ENCODE results near the gene MAPRE2. TPM values are rescaled to one million over a fixed set of nuclear protein-coding genes. Genes with fewer than 3 reads are reported as not detected.

The MAPRE2 gene
- polyA plus RNA-seq, 4 donors = 26.4 to 28.6 (median 27.7) TPM

DNA sequence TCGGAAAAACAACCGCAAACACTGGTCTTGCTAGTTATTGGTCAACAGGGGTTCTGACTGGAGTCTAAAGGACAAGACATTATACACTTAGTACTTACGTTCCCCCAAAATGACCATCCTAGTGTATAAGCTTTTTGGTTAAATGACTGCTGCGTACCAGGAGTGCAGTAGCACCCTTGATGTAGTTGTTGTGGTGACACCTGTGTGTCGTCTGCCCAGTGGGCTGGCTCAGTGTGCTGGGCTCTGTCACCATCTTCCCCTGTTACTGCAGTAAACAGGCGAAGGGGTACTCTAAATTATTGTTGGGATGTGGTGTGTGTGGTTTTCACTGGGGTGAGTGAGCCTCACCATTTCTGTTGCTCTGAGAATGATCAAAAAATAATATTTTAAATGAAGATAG, 76.2 kb downstream of the MAPRE2 start:
- no peak for DNase-seq (ENCODE audit: low read depth in 4 of 4, low spot score in 2 of 4)

DNA sequence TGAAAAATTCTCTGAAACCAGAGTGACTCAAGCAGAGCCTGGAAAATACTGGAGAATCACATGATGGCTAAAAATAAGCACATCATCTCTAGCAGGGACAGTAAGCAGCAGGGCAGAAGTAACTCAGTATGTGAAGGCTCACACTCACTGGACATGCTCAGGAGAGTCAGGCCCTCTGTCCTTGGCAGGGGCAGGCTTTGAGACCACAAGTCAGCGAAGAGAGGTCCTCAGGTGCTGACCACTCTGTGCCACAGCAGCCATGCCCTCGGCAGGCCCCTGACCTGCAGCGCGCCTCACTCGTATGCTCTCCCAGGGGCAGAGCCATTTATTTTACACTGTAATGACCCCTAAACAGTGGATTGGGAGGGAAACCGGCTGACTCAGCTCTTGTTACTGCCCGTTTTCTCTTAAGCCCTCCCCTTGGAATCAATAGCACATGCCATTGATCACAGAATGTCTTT, 76.8 kb downstream of the MAPRE2 start:
- no peak for DNase-seq (ENCODE audit: low read depth in 4 of 4, low spot score in 2 of 4)

DNA sequence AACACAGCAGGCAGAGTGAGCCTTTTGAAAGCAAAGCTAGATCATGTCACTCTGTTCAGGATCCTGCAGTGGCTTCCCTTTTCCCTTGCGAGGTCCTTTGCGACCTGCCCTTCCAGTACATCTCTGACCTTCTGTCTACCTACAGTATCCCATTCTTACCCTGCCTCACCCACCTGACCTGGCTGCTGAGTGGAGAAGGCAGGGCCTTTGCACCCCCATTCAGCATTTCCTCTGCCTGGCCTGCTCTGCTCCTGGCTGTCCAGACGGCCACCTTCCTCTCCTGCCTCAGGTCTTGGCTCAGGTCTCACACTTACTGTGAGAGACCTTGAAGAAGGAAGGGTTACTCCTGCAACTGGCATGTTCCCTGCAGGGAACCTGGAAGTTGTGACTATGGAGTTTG, 77.4 kb downstream of the MAPRE2 start:
- no peak for DNase-seq (ENCODE audit: low read depth in 4 of 4, low spot score in 2 of 4)

DNA sequence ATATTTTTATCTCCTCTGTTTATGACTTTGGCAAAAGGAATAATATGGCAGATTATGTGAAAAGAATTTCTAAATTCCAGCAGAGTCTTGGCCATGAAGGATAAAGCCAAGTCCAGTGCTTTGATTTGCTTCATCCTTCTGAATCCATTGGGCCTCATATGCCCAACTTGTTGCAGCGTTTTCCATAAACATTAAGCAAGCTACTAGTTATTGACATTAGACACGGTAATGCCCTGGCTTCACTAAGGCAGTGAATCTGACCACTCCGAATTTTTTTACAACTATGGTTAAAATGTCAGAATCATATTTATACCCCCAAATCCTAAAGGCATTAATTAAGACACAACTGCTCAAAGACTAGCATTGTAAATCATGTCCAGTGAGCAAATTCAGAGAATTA, 79.8 kb downstream of the MAPRE2 start:
- no peak for DNase-seq (ENCODE audit: low read depth in 4 of 4, low spot score in 2 of 4)

DNA sequence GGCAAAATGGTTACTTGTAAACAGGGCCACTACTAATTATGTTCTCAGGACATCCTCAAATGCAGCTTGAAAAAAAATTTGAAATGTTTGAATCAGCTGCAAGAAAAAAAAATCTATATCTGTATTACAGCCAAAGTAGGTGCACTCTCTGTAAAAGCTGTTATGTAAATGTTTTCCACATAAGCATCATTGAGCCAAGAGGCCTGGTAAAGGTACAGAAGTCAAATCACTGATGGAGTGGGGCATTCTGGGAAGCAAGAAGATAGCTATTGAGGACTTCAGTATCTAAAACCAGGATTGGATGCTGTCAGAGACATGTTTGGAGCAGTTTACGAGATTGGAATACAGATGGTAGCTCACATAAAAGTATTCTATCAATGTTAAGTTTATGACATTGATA, 80.3 kb downstream of the MAPRE2 start:
- DNase-seq (ENCODE audit: low read depth in 4 of 4, low spot score in 2 of 4) = no peak

DNA sequence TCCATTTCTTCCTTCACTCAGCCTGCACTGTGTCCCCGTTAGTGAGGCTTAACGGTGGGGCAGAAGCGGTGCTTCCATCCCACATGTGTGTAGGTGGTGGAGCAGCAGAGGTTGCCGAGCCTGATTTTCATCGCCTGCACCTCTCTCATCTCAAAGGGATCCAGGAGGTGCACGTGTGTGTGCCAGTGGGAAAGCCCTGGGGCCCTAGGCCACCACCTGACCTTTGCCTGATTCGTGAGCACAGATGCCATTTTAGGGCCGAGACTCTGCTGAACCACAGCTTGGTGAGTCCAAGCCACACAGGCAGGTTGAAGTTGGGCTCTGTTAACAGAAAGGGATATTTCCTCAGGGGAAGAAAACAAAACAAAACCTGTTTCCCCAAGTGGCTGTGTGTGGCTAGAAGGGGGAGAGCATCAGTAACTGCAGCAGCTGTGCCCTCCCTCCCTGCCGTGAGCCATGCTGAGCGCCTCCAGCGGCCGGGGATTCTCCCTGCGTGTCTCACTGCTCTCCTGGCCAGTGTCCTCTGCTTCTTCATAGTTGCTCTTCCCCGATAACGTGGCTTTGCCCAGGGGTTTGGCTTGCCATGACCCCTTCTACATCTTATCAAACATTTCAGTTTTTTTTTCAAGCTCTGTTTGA, 81.5 kb downstream of the MAPRE2 start:
- no peak for DNase-seq (ENCODE audit: low read depth in 4 of 4, low spot score in 2 of 4)

- no peak for DNase-seq (ENCODE audit: low read depth in 4 of 4, low spot score in 2 of 4)
Observed at GRCh38 chr18:35123811-35124210, 82.6 kb downstream of the MAPRE2 start.

DNA sequence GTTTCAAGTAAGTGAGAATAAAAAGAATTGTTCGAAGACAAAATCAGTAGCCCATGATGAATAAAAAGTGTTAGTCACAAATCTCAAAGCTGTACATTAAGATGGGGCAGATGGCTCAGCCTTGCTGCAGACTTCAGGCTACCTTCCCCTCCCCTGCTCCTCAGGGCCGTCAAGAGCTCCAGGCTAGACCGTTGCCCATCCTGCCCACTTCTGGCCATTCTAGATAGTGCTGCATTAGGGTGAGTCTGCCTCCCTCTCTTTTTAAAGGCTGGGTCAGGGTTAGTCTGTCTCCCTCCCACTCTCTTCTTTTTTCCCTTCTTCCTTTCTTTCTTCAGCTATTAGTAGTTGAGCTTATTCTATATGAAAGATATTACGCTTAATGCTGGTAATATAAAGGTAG, 86.0 kb downstream of the MAPRE2 start:
- DNase-seq (ENCODE audit: low read depth in 4 of 4, low spot score in 2 of 4) = no peak

DNA sequence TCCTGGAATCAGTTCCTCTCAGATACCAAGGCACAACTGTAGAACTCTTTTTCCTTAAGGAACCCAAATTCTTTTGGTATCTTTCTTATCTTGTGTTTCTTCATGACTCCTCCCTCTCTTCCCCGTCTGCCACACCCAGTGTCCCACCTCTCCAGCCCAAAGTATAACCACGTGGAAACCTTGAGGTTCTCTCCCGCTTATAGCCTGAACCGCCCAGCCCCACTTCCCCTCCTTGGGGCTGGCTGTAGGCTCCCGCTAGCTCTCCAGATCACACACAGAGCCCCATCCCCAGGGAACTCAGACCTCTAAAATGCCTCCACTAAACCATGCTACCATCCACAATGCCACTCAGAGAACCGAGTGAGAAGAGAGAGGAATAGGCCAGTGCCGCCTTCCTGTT, 87.5 kb downstream of the MAPRE2 start:
- no peak for DNase-seq (ENCODE audit: low read depth in 4 of 4, low spot score in 2 of 4)

- no peak for DNase-seq (ENCODE audit: low read depth in 4 of 4, low spot score in 2 of 4)
Observed at GRCh38 chr18:35130236-35130635, 89.0 kb downstream of the MAPRE2 start.

GRCh38 chr18:35131387-35132020, 90.3 kb downstream of the MAPRE2 start:
- no peak for DNase-seq (ENCODE audit: low read depth in 4 of 4, low spot score in 2 of 4)

DNA sequence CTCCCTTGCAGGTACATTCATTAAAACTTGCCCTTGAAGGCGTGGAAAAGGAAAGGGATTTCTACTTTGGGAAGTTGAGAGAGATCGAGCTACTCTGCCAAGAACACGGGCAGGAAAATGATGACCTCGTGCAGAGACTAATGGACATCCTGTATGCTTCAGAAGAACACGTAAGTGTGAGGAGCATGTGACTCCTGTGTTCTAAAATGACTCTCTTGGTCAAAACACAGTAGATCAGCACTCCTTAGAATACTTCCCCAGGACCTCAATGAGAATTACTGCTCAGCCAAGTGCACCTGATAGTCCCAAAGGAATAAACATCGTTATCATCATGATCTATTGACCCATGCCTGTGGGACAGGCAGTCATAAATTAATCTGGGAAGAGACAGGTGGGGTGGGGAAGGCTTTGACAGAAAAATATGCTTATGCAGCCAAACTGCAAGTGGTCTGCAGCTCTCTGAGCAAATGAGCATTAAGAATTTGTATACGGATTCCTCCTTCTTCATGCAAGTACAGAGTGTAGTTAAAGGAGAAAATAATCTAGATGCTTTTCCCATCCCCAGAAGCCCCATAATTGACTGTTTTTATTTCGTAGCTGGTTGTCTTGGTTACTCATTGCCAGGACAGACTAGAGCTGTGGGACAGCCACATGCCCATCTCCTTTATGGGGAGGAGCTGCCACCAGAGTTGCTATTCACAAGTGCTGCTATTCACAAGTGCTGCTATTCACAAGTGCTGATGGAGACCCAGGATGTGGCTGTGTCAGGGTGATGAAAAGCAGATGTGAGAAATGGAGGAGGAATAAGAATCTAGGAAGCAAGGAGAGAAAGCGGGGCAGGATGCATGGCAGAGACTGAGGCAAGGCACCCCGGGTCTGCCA, 91.0 kb downstream of the MAPRE2 start:
- no peak for DNase-seq (ENCODE audit: low read depth in 4 of 4, low spot score in 2 of 4)

- DNase-seq (ENCODE audit: low read depth in 4 of 4, low spot score in 2 of 4) = no peak
Observed at GRCh38 chr18:35134190-35134730, 93.0 kb downstream of the MAPRE2 start.

GRCh38 chr18:35134791-35135531, 93.7 kb downstream of the MAPRE2 start:
- DNase-seq (ENCODE audit: low read depth in 4 of 4, low spot score in 2 of 4) = no peak

GRCh38 chr18:35136248-35136647, 95.0 kb downstream of the MAPRE2 start:
- no peak for DNase-seq (ENCODE audit: low read depth in 4 of 4, low spot score in 2 of 4)

GRCh38 chr18:35136885-35137284, 95.7 kb downstream of the MAPRE2 start:
- no peak for DNase-seq (ENCODE audit: low read depth in 4 of 4, low spot score in 2 of 4)

DNA sequence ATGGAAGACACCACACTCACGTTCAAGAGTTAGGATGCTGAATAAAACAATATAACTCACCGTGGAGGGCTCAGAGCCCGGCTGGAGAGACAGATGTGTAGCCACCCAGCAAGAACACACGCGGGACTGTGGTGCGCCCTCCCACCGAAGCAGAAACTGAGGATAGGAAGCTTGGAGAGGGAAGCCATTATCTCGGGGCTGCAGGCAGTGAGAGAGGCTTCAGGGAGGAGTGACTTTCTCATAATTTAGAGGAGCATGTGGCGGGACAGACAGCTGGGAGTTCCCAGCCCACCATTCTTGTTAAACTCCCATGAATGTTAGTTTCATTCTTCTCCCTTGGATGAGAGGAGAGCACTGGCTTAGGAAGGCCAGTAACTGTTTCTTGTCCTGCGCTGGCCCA, 96.4 kb downstream of the MAPRE2 start:
- no peak for DNase-seq (ENCODE audit: low read depth in 4 of 4, low spot score in 2 of 4)

- no peak for DNase-seq (ENCODE audit: low read depth in 4 of 4, low spot score in 2 of 4)
Observed at GRCh38 chr18:35138773-35139172, 97.6 kb downstream of the MAPRE2 start.

DNA sequence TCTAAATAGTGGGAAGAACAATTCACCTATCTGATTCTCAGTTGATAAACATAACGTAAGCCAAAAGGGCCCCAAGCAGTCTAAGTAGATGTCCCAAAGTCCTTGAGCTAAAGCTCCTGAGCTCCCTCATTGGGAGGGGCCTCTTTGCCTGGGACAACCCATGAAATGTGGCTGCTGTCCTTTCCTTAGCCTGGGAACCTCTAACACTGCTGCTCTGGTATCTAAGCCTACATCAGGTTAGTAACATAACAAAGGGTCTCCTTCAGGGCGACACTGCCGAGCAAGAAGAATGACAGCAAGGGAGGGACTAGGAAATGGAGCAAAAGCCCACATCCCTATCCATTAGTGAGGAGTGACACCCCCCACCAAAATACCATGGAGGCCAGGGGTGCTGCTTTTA, 98.3 kb downstream of the MAPRE2 start:
- no peak for DNase-seq (ENCODE audit: low read depth in 4 of 4, low spot score in 2 of 4)

GRCh38 chr18:35141077-35141476, 99.9 kb downstream of the MAPRE2 start:
- DNase-seq (ENCODE audit: low read depth in 4 of 4, low spot score in 2 of 4) = no peak
